Thyroid gland (tissue), 4 donors: Measurements from ENCODE around the gene UBASH3B. TPM values are rescaled to one million over a fixed set of nuclear protein-coding genes. Genes with fewer than 3 reads are reported as not detected.
"Not testable (repeated sequence)": the region's sequence is repeated elsewhere in the genome, so short reads cannot be mapped to it uniquely, and the experiment has no call there.

Source experiments
- DNase-seq, 2 donors: peaks; one replicate each; pipeline ENCODE4 v3.0.0-alpha.2; 2019
- H3K27ac ChIP-seq, 3 donors: fragments of 200-600 bp; sonication (generic); 1 replicate in 2 of 3; 2 replicates in 1 of 3; pipeline ENCODE4 v1.5.1; 2016 to 2019; ENCODE audit warnings: mild to moderate bottlenecking in 1 of 3, moderate library complexity in 1 of 3
- H3K27me3 ChIP-seq: fragments of 200-600 bp; sonication (generic); one replicate; pipeline ENCODE4 v1.5.1; 2019
- H3K36me3 ChIP-seq, 2 donors: fragments of 200-600 bp; sonication (generic); one replicate each; pipeline ENCODE4 v1.5.1; 2016 to 2019
- H3K4me1 ChIP-seq, 2 donors: fragments of 200-600 bp; sonication (generic); one replicate each; pipeline ENCODE4 v1.5.1; 2017 to 2019
- H3K4me3 ChIP-seq, 3 donors: fragments of 200-600 bp; sonication (generic); replicated peaks in 1 of 3; 1 replicate in 2 of 3; 2 replicates in 1 of 3; pipeline ENCODE4 v1.5.1; 2016; ENCODE audit warnings: mild to moderate bottlenecking in 1 of 3
- H3K9me3 ChIP-seq: fragments of 200-600 bp; sonication (generic); one replicate; pipeline ENCODE4 v1.5.1; 2017
- POLR2A ChIP-seq, 2 donors: fragments of 450-650 bp; IDR thresholded peaks; one replicate each; pipeline ENCODE4 v1.6.1; 2017; ENCODE audit warnings: antibody characterized with exemption in 2 of 2, mild to moderate bottlenecking in 2 of 2, moderate library complexity in 1 of 2
- WGBS, 2 donors: methylation state at CpG; one replicate each; pipeline ENCODE4 v1.1.5; 2017; 5-methylcytosine and 5-hydroxymethylcytosine counted together
- intact Hi-C: fragments of 100-400 bp; cut with DNase I; formaldehyde crosslinking; loops from one replicate; pipeline ENCODE4 v1.15.1; 2023
- total RNA-seq, 4 donors: library from RNA; depleted of rRNA; stranded (reverse); fragments of >200 nt; gene quantifications; one replicate each; pipeline ENCODE4 v1.2.3, GENCODE V29; 2016
- TF ChIP-seq, protein P1 (sequence below), 6 experiments: fragments of 200-600 bp in 3 of 6; fragments of 450-650 bp in 3 of 6; sonication (generic) in 3 of 6; IDR thresholded peaks; one replicate each; pipeline ENCODE4 v1.5.1; 2016 to 2019; ENCODE audit warnings: antibody characterized with exemption in 6 of 6, mild to moderate bottlenecking in 2 of 6, inconsistent platforms in 1 of 6, moderate library complexity in 1 of 6

UBASH3B gene
- total RNA-seq, 4 donors from 2014 or later = 4.3 to 16.6 (median 9.1) TPM

DNA sequence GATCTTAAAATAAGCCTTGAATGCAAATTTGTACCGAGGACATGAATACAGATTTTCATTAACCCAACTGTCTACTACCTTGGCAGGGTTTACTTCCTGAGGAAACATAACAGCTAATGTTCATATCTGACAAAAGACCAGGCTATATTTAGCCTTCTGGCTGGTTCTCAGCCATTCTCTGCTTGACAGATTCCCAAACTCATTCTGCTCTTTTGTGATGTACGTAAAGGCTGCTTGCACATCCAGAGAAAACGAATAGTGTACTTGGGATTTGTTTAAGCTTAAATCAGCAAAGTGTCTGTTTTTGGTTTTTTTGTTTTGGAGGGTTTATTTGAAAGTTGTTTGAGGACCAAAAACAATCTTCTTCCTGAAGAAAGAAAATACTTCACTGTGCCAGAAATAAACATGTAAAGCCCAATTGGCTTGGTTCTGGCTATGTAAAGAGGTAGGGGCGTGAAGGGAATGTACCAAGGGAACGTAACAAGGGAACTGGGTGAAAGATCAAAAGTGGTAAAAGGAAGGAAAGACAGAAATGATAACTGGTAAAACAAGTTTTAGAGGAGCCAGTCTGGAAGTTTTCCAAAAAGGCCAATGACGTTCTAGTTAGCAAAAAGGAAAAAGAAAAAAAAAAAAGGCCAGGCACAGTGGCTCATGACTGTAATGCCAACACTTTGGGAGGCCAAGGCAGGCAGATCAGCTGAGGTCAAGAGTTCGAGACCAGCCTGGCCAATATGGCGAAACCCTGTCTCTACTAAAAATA is 161.4 kb downstream of the UBASH3B start:
- WGBS, 2 donors = 16 to 18% methylated on average over 8 of the region's 8 CpGs
- intact Hi-C loops = no loop called here

DNA sequence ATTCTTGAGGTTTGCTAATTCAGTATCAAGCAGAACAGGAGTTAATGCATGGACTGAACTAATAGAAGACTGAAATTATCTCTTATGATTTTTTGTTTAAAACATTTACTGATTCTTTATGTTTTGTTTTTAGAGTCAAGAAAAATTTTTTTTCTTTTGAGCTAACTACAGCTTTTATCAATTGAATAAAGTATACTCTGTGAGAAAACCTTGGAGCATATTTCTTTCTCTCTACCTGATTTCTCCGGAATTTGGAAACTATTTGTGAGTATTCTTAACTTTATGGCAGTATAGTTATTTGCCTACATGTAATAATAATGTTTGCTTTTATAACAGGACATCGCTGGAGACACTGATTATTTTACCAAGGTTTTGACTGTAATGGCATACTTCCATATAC is 164.6 kb downstream of the UBASH3B start:
- TF ChIP-seq POLR2A (IDR thresholded peaks at IDR 0.05) = no peak
- TF ChIP-seq, protein P1, sequence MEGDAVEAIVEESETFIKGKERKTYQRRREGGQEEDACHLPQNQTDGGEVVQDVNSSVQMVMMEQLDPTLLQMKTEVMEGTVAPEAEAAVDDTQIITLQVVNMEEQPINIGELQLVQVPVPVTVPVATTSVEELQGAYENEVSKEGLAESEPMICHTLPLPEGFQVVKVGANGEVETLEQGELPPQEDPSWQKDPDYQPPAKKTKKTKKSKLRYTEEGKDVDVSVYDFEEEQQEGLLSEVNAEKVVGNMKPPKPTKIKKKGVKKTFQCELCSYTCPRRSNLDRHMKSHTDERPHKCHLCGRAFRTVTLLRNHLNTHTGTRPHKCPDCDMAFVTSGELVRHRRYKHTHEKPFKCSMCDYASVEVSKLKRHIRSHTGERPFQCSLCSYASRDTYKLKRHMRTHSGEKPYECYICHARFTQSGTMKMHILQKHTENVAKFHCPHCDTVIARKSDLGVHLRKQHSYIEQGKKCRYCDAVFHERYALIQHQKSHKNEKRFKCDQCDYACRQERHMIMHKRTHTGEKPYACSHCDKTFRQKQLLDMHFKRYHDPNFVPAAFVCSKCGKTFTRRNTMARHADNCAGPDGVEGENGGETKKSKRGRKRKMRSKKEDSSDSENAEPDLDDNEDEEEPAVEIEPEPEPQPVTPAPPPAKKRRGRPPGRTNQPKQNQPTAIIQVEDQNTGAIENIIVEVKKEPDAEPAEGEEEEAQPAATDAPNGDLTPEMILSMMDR (IDR thresholded peaks at IDR 0.05) = no peak
- no peak overlapping the region for H3K4me3 ChIP-seq
- peaks cover 15 to 21% of the 10 kb centered on the region in 2 donors for H3K4me1 ChIP-seq
- H3K9me3 ChIP-seq = no peaks in the 10 kb centered on the region
- H3K27me3 ChIP-seq = no peaks in the 10 kb centered on the region
- H3K27ac ChIP-seq = no peak overlapping the region
- WGBS, 2 donors = 71 to 95% methylated on average over 2 of the region's 2 CpGs
- DNase-seq = no peak
- no peaks in the 10 kb centered on the region for H3K36me3 ChIP-seq
- intact Hi-C loops = no loop called here

More for the DNA sequence above, 161.4 kb downstream of the UBASH3B start:
- Histone ChIP-seq H3K4me1 (peaks cover 15 to 25% of the 10 kb centered on the region in 2 donors), H3K27me3 (no peaks in the 10 kb centered on the region), H3K27ac (peak overlapping the region; percentile 88 to 98 (median 94)), H3K4me3 (no peak overlapping the region), H3K36me3 (no peaks in the 10 kb centered on the region), H3K9me3 (no peaks in the 10 kb centered on the region)
- TF ChIP-seq POLR2A (IDR thresholded peaks at IDR 0.05) = no peak
- TF ChIP-seq, protein P1 (IDR thresholded peaks at IDR 0.05) = no peak
- DNase-seq = peak; percentile 49 to 51

- TF ChIP-seq POLR2A (IDR thresholded peaks at IDR 0.05) = no peak
- TF ChIP-seq, protein P1 (IDR thresholded peaks at IDR 0.05) = no peak
- Histone ChIP-seq H3K4me1 (peaks cover 12 to 15% of the 10 kb centered on the region in 2 donors), H3K36me3 (no peaks in the 10 kb centered on the region), H3K4me3 (no peak overlapping the region), H3K27me3 (no peaks in the 10 kb centered on the region), H3K9me3 (no peaks in the 10 kb centered on the region), H3K27ac (no peak overlapping the region)
- intact Hi-C loops = no loop called here
- no peak for DNase-seq
These were observed 165.6 kb downstream of the UBASH3B start for GRCh38 chr11:122821169-122821568.

- H3K4me1 ChIP-seq = peaks cover 4 to 6% of the 10 kb centered on the region in 2 donors
- H3K4me3 ChIP-seq = no peak overlapping the region
- intact Hi-C loops = no loop called here
- H3K36me3 ChIP-seq = no peaks in the 10 kb centered on the region
- WGBS, 2 donors = 93 to 95% methylated on average over 1 of the region's 1 CpG
- H3K9me3 ChIP-seq = no peaks in the 10 kb centered on the region
- no peak for DNase-seq
- no peak overlapping the region for H3K27ac ChIP-seq
- H3K27me3 ChIP-seq = no peaks in the 10 kb centered on the region
- TF ChIP-seq, protein P1 (IDR thresholded peaks at IDR 0.05) = no peak
- no peak for TF ChIP-seq POLR2A (IDR thresholded peaks at IDR 0.05)
These were observed 166.7 kb downstream of the UBASH3B start for GRCh38 chr11:122822241-122822640.

DNA sequence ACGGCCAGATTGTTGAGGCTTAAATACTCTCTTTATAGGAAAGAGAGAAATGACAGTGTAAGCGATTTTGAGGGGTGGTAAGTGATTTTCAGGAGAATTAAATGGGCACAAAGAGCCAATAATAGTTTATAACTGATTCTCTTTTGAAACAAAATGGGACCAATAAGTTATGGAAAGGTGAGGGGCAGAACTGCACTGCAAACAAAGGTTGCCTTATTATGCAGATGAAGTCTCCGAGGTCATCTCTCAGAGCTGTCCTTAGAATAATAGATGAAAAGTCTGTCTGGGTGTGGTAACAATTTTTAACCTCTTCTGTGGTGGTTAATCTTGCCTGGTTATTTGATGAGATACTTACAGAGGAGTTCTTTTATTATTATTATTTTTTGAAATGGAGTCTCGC is 168.0 kb downstream of the UBASH3B start:
- intact Hi-C loops = no loop called here
- H3K27ac ChIP-seq = no peak overlapping the region
- WGBS, 2 donors = 92 to 97% methylated on average over 4 of the region's 4 CpGs

GRCh38 chr11:122829371-122829770 is 173.8 kb downstream of the UBASH3B start:
- intact Hi-C loops, H3K36me3 ChIP-seq, H3K27me3 ChIP-seq, H3K4me1 ChIP-seq, H3K9me3 ChIP-seq, DNase-seq, H3K4me3 ChIP-seq, H3K27ac ChIP-seq: not testable (repeated sequence)
- WGBS, 2 donors = 90 to 93% methylated on average over 6 of the region's 6 CpGs

More for the DNA sequence above, 168.0 kb downstream of the UBASH3B start:
- no peak for DNase-seq
- no peak for TF ChIP-seq POLR2A (IDR thresholded peaks at IDR 0.05)
- TF ChIP-seq, protein P1 (IDR thresholded peaks at IDR 0.05) = no peak
- H3K4me1 ChIP-seq = no peaks in the 10 kb centered on the region
- H3K9me3 ChIP-seq = no peaks in the 10 kb centered on the region
- no peak overlapping the region for H3K4me3 ChIP-seq
- H3K27me3 ChIP-seq = no peaks in the 10 kb centered on the region
- H3K36me3 ChIP-seq = no peaks in the 10 kb centered on the region

DNA sequence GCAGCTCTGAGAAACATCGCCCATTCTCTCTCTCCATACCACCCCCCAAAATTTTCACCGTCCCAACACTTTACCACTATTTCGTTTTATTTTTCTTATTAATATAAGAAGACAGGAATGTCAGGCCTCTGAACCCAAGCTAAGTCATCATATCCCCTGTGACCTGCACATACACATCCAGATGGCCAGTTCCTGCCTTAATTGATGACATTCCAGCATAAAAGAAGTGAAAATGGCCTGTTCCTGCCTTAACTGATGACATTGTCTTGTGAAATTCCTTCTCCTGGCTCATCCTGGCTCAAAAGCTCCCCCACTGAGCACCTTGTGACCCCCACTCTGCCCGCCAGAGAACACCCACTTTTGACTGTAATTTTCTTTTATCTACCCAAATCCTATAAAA is 176.8 kb downstream of the UBASH3B start:
- H3K9me3 ChIP-seq, H3K27ac ChIP-seq, DNase-seq, H3K27me3 ChIP-seq, intact Hi-C loops, H3K36me3 ChIP-seq, H3K4me1 ChIP-seq, H3K4me3 ChIP-seq: not testable (repeated sequence)
- 81 to 82% methylated on average over 4 of the region's 4 CpGs for WGBS, 2 donors
